Tibial nerve (tissue), 4 donors: ENCODE results near the gene USP20. TPM values are rescaled to one million over a fixed set of nuclear protein-coding genes. Genes with fewer than 3 reads are reported as not detected.

Source experiments
- DNase-seq, 2 donors: peaks; one replicate each; pipeline ENCODE4 v3.0.0-alpha.2; 2019; ENCODE audit warnings: low spot score in 2 of 2
- H3K27ac ChIP-seq, 4 donors: fragments of 200-600 bp; sonication (generic) in 3 of 4; one replicate each; pipeline ENCODE4 v1.5.1; 2017 to 2019; ENCODE audit warnings: mild to moderate bottlenecking in 1 of 4
- H3K27me3 ChIP-seq, 2 donors: fragments of 200-600 bp; sonication (generic) in 1 of 2; one replicate each; pipeline versions ENCODE4 v1.5.1 to v1.6.0; 2017 to 2019
- H3K36me3 ChIP-seq, 3 donors: fragments of 200-600 bp; sonication (generic); one replicate each; pipeline ENCODE4 v1.5.1; 2018 to 2019
- H3K4me1 ChIP-seq, 4 donors: fragments of 200-600 bp; sonication (generic) in 3 of 4; one replicate each; pipeline ENCODE4 v1.5.1; 2017 to 2019
- H3K4me3 ChIP-seq, 4 donors: fragments of 200-600 bp; sonication (generic) in 3 of 4; one replicate each; pipeline ENCODE4 v1.5.1; 2017 to 2019; ENCODE audit warnings: mild to moderate bottlenecking in 1 of 4, moderate library complexity in 1 of 4
- H3K9me3 ChIP-seq, 4 donors: fragments of 200-600 bp; sonication (generic) in 3 of 4; one replicate each; pipeline ENCODE4 v1.5.1; 2017 to 2019
- EP300 ChIP-seq, 2 donors: sonication (generic); formaldehyde crosslinking; IDR thresholded peaks; one replicate each; pipeline ENCODE4 v1.6.1; 2017; ENCODE audit warnings: antibody characterized with exemption in 2 of 2, mild to moderate bottlenecking in 1 of 2
- POLR2A ChIP-seq, 2 donors: fragments of 450-650 bp; IDR thresholded peaks; one replicate each; pipeline ENCODE4 v1.6.1; 2017; ENCODE audit warnings: antibody characterized with exemption in 2 of 2, mild to moderate bottlenecking in 2 of 2, moderate library complexity in 2 of 2
- WGBS, 2 donors: methylation state at CpG; one replicate each; pipeline ENCODE4 v1.1.5; 2018; 5-methylcytosine and 5-hydroxymethylcytosine counted together
- total RNA-seq, 4 donors: library from RNA; depleted of rRNA; stranded (reverse); fragments of >200 nt; gene quantifications; one replicate each; pipeline ENCODE4 v1.1.0, GENCODE V29; 2016
- TF ChIP-seq, protein P1 (sequence below), 5 experiments: fragments of 200-600 bp in 3 of 5; fragments of 450-650 bp in 2 of 5; sonication (generic) in 3 of 5; IDR thresholded peaks; one replicate each; pipeline ENCODE4 v1.5.1; 2016 to 2019; ENCODE audit warnings: antibody characterized with exemption in 5 of 5, mild to moderate bottlenecking in 3 of 5, moderate library complexity in 2 of 5

The USP20 gene
- total RNA-seq, 4 donors from 2014 or later: 20.1 to 50.1 (median 24.1) TPM

DNA sequence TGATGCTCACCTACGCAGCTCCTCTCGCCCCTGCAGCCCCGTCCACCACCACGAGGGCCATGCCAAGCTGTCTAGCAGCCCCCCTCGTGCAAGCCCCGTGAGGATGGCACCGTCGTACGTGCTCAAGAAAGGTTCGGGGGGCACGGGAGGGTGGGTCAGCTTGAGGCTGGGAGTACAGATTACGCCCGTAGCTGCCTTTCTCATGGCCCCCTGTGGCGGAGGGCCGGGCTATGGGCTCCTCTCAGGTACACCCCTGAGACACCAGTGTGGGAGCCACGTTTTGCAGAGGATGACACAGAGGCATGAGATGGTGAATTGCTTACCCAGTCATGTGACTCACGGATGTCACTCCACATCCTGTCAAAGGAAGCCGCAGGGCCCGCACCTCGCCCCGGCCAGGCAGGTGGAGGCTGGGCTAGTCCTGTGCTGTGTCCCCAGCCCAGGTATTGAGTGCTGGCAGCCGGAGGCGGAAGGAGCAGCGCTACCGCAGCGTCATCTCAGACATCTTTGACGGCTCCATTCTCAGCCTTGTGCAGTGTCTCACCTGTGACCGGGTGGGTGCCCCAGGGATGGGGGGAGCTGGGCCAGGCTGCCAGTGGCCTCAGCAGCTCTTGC is 33.7 kb downstream of the USP20 start:
- Histone ChIP-seq H3K36me3 (peaks cover 0 to 74% (median 0%) of the 10 kb centered on the region in 3 donors), H3K4me1 (no peaks in the 10 kb centered on the region), H3K27me3 (no peaks in the 10 kb centered on the region), H3K9me3 (no peaks in the 10 kb centered on the region), H3K27ac (peak overlapping the region in 1 of 4 donors; percentile 69), H3K4me3 (no peak overlapping the region)
- no peak for TF ChIP-seq POLR2A (IDR thresholded peaks at IDR 0.05)
- no peak for TF ChIP-seq EP300 (IDR thresholded peaks at IDR 0.05)
- TF ChIP-seq, protein P1, sequence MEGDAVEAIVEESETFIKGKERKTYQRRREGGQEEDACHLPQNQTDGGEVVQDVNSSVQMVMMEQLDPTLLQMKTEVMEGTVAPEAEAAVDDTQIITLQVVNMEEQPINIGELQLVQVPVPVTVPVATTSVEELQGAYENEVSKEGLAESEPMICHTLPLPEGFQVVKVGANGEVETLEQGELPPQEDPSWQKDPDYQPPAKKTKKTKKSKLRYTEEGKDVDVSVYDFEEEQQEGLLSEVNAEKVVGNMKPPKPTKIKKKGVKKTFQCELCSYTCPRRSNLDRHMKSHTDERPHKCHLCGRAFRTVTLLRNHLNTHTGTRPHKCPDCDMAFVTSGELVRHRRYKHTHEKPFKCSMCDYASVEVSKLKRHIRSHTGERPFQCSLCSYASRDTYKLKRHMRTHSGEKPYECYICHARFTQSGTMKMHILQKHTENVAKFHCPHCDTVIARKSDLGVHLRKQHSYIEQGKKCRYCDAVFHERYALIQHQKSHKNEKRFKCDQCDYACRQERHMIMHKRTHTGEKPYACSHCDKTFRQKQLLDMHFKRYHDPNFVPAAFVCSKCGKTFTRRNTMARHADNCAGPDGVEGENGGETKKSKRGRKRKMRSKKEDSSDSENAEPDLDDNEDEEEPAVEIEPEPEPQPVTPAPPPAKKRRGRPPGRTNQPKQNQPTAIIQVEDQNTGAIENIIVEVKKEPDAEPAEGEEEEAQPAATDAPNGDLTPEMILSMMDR (IDR thresholded peaks at IDR 0.05): no peak
- 78 to 90% methylated on average over 24 to 27 of the region's 28 CpGs for WGBS, 2 donors
- DNase-seq: no peak

DNA sequence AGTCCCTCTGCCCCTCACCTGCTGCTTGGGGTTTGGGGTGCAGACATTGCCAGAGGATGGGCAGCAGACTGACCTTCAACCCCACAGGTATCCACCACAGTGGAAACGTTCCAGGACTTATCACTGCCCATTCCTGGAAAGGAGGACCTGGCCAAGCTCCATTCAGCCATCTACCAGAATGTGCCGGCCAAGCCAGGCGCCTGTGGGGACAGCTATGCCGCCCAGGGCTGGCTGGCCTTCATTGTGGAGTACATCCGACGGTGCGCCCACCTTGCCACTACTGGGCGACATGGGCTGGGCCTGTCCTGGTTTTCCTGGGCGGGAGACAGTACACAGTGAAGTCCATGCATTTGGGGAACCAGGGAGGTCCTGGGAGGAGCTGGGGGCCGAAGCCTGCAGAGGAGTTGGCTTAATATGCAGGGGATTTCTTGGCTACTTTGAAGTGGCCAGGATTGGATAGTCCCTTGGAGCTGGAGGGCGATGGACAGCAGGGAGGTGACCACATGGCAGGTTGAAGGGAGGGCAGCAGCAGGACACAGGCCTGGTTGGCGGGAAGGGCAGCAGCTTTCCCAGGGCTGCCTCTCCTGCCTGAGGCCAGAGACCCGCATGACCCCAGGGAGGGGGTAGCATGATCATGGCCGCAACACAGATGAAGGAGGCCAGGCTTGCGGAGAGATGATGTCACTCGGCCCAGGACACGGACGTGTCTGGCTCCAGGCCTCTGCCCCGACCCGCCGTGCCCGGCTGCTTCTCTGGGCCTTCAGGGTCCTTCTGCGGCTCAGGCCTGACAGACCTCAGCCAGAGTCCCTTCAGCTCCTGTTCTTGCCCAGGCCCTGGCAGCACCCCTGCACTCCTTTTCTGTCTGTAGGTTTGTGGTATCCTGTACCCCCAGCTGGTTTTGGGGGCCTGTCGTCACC is 34.6 kb downstream of the USP20 start:
- no peak for TF ChIP-seq POLR2A (IDR thresholded peaks at IDR 0.05)
- TF ChIP-seq, protein P1 (IDR thresholded peaks at IDR 0.05): no peak
- Histone ChIP-seq H3K27me3 (no peaks in the 10 kb centered on the region), H3K36me3 (peaks cover 0 to 65% (median 0%) of the 10 kb centered on the region in 3 donors), H3K27ac (peak overlapping the region in 1 of 4 donors; percentile 69), H3K4me3 (no peak overlapping the region), H3K9me3 (no peaks in the 10 kb centered on the region), H3K4me1 (no peaks in the 10 kb centered on the region)
- WGBS, 2 donors: 79 to 92% methylated on average over 18 to 23 of the region's 24 CpGs
- DNase-seq: no peak

DNA sequence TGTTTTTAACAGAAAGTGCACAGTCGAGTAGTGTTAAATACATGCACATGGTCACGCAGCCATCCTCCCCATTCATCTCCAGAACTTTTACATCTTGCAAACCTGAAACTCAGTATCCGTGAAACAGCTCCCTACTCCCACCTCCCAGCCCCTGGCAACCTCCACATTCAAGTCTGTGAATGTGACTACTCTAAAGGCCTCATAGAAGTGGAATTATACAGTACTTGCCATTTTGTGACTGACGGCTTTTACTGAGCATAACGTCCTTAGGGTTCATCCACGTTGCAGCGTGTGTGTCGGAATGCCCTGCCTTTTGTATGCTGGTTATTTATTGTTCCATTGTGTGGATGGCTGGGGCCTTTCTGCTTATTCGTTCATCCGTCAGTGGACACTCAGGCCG is 35.8 kb downstream of the USP20 start:
- Histone ChIP-seq H3K27ac (no peak overlapping the region), H3K4me3 (no peak overlapping the region), H3K9me3 (no peaks in the 10 kb centered on the region), H3K36me3 (peaks cover 0 to 53% (median 8%) of the 10 kb centered on the region in 3 donors), H3K4me1 (no peaks in the 10 kb centered on the region), H3K27me3 (no peaks in the 10 kb centered on the region)
- TF ChIP-seq EP300 (IDR thresholded peaks at IDR 0.05) (no peak), POLR2A (IDR thresholded peaks at IDR 0.05) (no peak)
- TF ChIP-seq, protein P1 (IDR thresholded peaks at IDR 0.05): no peak
- DNase-seq: no peak
- WGBS, 2 donors: 87% methylated on average over 10 to 11 of the region's 11 CpGs

DNA sequence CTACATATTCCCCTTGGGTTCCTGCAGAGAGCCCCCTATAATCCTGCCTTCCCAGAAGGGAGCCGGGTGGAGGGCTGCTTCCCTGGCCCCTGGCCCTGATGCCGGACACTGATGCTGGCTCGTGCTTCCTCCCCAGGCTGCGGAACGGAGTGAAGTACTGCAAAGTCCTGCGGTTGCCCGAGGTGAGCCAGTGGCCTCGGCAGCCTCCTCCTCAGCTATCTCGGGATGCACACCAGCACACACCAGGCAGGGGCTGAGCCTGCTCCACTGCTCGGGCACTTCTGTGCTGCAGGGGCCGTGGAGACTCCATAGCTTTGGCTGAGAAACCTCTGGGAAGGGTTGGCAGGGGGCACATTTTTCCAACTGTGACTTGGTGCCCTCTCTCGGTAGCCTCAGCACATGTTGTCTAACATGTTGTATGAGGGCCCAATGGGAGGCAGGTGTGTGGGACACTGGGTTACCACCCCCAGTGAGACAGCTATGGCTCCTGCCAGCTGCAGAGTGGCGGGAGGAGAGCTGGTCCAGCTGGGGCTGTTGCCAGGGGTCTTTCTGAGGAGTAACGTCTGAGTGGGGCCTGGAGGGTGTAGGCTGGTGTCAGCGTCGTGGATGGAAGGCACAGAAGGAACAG is 38.4 kb downstream of the USP20 start:
- peaks cover 0 to 27% (median 22%) of the 10 kb centered on the region in 3 donors for H3K36me3 ChIP-seq
- DNase-seq: no peak
- no peak overlapping the region for H3K27ac ChIP-seq
- 75 to 82% methylated on average over 15 of the region's 16 CpGs for WGBS, 2 donors
- no peaks in the 10 kb centered on the region for H3K9me3 ChIP-seq
- H3K4me1 ChIP-seq: no peaks in the 10 kb centered on the region
- no peak overlapping the region for H3K4me3 ChIP-seq
- H3K27me3 ChIP-seq: no peaks in the 10 kb centered on the region
- TF ChIP-seq, protein P1 (IDR thresholded peaks at IDR 0.05): no peak
- TF ChIP-seq EP300 (IDR thresholded peaks at IDR 0.05) (no peak), POLR2A (IDR thresholded peaks at IDR 0.05) (no peak)
